Measurements from ENCODE around the gene NTRK2. TPM values are rescaled to one million over a fixed set of nuclear protein-coding genes. Genes with fewer than 3 reads are reported as not detected.
"Not testable (repeated sequence)": the region's sequence is repeated elsewhere in the genome, so short reads cannot be mapped to it uniquely, and the experiment has no call there.

Gene NTRK2
- total RNA-seq, 6 experiments from 2014 or later = 0.18 to 0.49 (median 0.30) TPM

GRCh38 chr9:85062385-85063022 lies 393.0 kb downstream of the NTRK2 start:
- Histone ChIP-seq H3K27ac (no peak overlapping the region), H3K27me3 (no peaks in the 10 kb centered on the region), H3K4me1 (no peaks in the 10 kb centered on the region), H3K36me3 (no peaks in the 10 kb centered on the region), H3K9me3 (no peaks in the 10 kb centered on the region), H3K4me3 (no peak overlapping the region)
- 25% methylated on average over 4 of the region's 4 CpGs for WGBS (ENCODE audit: insufficient coverage, low coverage, low lambda C conversion rate, missing lambda C conversion rate)
- intact Hi-C loops (cut with DNase I) = no loop called here
- no peak for ATAC-seq
- no peak for DNase-seq
- TF ChIP-seq POLR2A (IDR thresholded peaks at IDR 0.05) (no peak), CTCF (IDR thresholded peaks at IDR 0.05) (no peak)

- WGBS (ENCODE audit: insufficient coverage, low coverage, low lambda C conversion rate, missing lambda C conversion rate) = 57% methylated on average over 1 of the region's 1 CpG
- Histone ChIP-seq H3K27me3 (no peaks in the 10 kb centered on the region), H3K4me3 (no peak overlapping the region), H3K9me3 (no peaks in the 10 kb centered on the region), H3K27ac (no peak overlapping the region), H3K4me1 (no peaks in the 10 kb centered on the region), H3K36me3 (no peaks in the 10 kb centered on the region)
- TF ChIP-seq POLR2A (IDR thresholded peaks at IDR 0.05) (no peak), CTCF (IDR thresholded peaks at IDR 0.05) (no peak)
- no peak for DNase-seq
- ATAC-seq = no peak
- intact Hi-C loops (cut with DNase I) = no loop called here
Measured at GRCh38 chr9:85064811-85065371, 395.4 kb downstream of the NTRK2 start.

DNA sequence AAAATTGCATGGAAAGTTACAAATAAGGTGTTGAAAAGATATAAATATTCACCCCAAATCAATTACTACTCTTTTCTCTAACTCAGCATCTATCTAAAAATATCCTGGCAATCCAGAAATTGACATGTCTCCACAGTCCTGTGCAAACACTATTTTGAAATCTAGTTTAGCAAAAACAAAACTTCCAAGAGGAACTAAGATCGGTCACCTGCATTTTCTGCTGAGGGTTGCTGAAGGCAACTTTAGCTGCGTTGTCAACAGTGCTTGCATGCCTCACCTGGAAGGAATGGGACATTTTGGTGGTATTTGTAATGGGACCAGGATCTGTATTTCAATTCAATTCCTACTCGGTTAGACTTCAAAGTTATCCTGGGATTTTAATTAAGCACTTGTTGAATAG lies 398.3 kb downstream of the NTRK2 start:
- no peak overlapping the region for H3K27ac ChIP-seq
- no peak for DNase-seq
- ATAC-seq = peak in 1 of 4 donors; percentile 23
- TF ChIP-seq CTCF (IDR thresholded peaks at IDR 0.05) (no peak), POLR2A (IDR thresholded peaks at IDR 0.05) (no peak)
- no peaks in the 10 kb centered on the region for H3K9me3 ChIP-seq
- intact Hi-C loops (cut with DNase I) = no loop called here
- H3K4me1 ChIP-seq = no peaks in the 10 kb centered on the region
- no peak overlapping the region for H3K4me3 ChIP-seq
- 56% methylated on average over 3 of the region's 3 CpGs for WGBS (ENCODE audit: insufficient coverage, low coverage, low lambda C conversion rate, missing lambda C conversion rate)
- H3K27me3 ChIP-seq = no peaks in the 10 kb centered on the region
- no peaks in the 10 kb centered on the region for H3K36me3 ChIP-seq

DNA sequence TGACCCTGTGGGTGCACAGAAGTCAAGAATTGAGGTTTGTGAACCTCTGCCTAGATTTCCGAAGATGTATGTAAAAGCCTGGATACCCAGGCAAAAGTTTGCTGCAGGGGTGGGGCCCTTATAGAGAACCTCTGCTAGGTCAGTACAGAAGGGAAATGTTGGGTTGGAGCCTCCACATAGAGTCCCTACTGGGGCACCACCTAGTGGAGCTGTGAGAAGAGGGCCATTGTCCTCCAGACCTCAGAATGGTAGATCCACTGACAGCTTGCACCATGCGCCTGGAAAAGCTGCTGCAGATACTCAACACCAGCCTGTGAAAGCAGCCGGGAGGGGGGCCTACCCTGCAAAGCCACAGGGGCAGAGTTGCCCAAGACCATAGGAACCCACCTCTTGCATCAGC lies 399.9 kb downstream of the NTRK2 start:
- H3K4me3 ChIP-seq; H3K9me3 ChIP-seq; H3K27me3 ChIP-seq; intact Hi-C loops (cut with DNase I); DNase-seq; H3K4me1 ChIP-seq; H3K36me3 ChIP-seq; ATAC-seq; H3K27ac ChIP-seq: not testable (repeated sequence)
- no CpG with 5 or more reads among the region's 3 CpGs for WGBS (ENCODE audit: insufficient coverage, low coverage, low lambda C conversion rate, missing lambda C conversion rate)
